GM18868 (cell line): ENCODE data around the gene CSNK1G1.
"Not testable (repeated sequence)": the region's sequence is repeated elsewhere in the genome, so short reads cannot be mapped to it uniquely, and the experiment has no call there.

Experiments
- ATAC-seq: cut with Tn5 transposase; IDR thresholded peaks from one replicate; pipeline ENCODE4 v1.9.1; 2021; ENCODE audit warnings: mild to moderate bottlenecking, moderate library complexity; ENCODE audit not compliant: unreplicated experiment

CSNK1G1 gene

DNA sequence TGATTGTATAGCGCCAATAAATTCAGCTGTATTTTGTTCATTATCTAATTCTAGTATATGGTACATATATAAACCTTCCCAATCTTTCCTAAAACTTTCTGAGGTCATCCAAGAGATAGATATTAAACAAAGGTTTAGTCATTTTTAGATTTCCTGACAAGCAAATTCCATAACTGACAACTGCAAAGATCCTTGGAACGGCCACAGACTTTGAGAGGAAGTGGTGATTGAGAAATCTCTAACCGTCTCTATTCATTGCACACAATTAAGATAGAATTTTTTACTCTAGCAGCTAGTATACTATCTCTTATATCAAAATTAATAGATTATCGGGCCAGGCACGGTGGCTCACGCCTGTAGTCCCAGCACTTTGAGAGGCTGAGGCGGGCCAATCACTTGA lies 4.7 kb downstream of the CSNK1G1 start:
- ATAC-seq, result no peak

DNA sequence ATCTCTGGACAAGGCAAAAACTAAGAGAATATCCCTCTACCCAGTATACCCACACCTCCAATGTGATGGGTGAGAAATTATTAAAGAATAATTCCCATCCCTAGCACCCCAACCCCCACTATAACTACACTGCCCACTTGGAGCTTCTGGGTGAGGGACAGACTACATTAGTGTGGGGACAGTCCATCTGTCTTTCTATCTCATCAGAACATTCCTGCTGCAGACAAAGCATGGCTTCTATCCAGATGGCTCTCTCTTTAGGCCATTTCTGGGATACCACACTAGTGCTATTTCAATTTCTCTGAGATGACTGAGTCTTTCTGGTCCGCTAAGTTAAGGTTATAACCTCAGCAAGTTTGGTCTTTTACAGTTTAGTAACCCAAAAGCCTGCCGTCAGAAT lies 6.6 kb downstream of the CSNK1G1 start:
- no peak for ATAC-seq

DNA sequence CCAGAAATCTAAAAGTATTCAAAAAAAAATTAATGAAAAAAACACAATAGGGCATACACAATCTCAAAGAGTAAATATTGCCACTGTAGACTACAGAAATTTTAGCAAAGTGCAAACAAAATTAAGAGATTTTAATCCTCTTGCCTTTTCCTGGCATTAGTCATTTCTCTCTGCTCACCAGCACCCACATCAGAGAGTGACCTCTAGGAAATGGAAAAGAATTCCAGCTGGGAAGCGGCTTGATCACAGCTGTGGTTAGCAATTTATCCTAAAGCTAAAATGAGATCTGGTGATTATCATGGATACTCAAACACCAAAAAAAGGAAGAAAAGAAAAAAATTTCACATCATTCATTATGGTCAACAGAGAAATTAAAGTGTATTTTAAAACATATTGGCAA lies 7.5 kb downstream of the CSNK1G1 start:
- ATAC-seq, result no peak

DNA sequence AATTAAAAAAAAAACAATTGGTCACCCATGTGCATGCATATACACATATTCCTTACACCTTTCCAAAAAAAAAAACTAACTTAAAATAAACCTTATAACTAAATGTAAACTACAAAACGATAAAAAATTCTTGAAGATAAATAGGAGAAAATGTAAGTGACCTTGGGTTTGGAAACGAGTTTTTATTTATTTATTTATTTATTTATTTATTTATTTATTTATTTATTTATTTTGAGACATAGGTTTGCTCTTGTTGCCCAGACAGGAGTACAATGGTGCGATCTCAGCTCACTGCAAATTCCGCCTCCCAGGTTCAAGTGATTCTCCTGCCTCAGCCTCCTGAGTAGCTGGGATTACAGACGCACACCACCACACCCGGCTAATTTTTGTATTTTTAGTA lies 9.7 kb downstream of the CSNK1G1 start:
- not testable (repeated sequence) for ATAC-seq

DNA sequence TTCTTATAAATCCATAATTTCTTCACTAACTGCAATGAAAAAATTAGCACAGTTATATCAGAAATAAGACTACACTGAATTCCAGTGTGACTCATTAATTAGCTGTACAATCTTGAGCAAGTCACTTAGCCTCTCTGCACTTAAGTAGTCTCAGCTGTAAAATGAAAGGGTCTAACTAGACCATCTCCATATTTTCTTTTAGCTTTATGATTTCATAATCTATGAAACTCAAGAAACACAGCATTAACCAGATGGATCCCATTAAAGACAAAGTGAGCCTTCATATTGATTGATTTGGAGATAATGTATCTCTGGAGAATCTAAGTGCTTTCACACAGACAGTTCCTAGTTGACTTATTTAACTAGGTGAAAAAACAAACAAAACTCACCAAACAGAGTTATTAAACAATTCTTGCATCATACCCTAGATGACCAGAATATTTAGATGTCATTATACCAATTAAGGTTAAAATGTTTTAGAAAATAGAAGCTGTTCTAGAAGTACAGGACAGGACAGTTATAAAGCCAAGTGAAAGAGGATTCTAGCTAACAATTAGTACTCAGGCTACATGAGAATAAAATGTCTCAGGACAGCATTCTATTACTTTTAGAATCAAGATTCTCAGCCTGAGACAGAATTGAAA lies 11.2 kb downstream of the CSNK1G1 start:
- ATAC-seq, result no peak

DNA sequence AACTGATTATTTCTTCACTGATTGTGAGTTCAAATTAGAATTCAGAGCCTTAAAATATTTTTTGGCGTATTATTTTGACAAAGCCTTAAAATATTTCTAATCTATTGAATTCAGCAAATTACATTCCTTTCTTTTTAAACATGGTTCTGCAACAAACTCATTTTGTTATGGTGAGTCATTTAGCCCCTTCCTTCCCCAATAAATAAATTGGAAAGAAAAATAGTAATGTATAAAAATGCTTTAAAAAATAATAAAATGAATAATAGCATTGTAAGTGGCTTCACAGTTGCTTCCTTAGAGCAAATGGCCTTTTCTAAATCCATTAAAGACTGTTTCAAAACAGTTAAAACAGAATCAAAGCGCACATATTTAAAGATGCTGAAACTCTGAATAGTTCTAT lies 12.1 kb downstream of the CSNK1G1 start:
- ATAC-seq, result no peak

DNA sequence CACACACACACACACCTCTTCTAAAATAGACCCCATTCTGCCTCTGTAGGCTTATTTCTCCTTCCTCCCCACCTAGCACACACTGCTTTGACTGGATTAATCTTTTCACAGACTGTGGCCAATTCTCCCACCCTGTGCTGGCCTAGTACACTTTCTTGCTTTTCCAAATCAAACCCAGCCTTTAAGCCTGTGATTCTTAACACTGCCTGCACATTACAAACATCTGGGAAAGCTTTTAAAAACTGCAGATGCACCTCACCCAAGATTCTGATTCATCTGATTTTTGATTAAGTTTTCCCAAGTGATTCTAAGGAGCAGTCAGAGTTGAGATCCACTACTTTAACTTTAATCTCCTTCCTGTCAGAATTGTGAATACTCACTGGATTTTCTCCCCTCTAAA lies 12.8 kb downstream of the CSNK1G1 start:
- ATAC-seq, result no peak

DNA sequence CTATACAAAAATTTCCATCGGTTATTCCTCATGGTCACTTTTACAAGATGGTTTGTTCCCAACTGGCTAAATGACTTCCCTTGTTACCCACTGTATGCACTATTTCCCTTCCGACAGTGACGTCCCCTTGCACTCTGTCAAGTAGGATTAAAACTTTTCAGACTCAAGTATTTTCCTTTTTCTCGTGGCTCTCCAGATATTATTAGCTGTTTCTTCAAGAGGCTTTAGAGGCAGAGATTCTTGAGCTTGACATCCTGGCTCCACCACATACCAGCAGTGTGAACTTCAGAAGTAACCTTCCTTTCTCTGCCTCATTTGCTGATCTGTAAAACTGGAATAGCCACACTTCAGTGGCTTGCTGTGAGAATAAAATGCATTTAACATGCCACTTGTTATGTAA lies 14.0 kb downstream of the CSNK1G1 start:
- no peak for ATAC-seq

DNA sequence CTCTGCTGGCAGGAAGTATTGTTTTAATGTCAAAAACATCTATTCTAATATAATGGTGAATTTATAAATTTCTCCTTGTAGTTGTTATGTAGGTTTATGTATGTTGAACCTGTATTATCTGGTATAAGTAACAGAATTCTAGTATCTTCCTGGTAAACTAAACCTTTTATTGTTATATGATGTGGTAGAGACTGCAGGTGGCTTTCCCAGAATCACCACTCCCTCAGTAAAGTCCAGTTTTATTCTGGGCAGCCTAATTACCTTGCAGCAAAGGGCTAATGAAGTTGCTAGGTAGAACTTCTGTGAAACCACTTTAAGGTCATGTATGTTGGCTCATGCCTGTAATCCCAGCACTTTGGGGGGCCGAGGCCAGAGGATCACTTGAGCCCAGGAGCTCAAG lies 15.6 kb downstream of the CSNK1G1 start:
- no peak for ATAC-seq

DNA sequence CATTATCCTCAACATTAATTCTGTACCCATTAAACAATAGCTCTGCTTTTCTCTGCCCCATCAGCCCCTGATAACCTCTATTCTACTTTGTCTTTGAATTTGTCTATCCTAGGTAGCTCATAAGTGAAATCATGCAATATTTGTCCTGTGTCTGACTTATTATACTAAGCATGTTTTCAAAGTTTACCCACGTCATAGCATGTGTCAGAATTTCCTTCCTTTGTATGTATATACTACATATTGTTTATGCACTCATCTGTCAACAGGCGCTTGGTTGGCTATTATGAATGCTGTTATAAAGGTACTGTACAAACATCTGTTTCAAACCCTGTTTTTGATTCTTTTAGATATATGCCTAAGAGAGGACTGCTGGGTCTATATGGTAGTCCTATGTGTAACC lies 18.2 kb downstream of the CSNK1G1 start:
- no peak for ATAC-seq

DNA sequence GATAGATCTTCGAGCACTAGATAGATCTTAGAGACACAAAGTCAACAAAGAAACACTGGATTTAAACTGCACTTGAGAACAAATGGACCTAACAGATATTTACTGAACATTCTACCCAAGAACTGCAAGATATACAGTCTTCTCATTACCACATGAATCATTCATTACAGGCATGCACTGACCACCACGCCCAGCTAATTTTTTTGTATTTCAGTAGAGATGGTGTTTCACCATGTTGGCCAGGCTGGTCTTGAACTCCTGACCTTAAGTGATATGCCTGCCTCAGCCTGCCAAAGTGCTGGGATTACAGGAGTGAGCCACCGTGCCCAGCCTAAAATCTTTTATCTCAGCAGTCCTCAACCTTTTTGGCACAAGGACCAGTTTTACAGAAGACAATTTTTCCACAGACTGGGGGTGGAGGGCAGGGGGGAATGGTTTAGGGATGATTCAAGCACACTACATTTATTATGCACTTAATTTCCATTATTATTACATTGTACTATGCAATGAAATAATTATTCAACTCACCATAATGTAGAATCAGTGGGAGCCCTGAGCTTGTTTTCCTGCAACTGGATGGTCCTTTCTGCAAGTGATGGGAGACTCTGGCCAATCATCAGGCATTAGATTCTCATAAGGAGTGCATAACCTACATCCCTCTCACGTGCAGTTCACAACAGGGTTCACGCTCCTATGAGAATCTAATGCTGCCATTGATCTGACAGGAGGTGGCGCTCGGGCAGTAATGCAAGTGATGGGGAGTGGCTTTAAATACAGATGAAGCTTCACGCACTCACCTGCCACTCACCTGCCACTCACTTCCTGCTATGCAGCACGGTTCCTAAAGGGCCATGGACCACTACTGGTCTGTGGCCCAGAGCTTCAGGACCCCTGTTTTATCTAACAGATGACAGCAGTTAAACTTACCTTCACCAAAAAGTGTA lies 21.7 kb downstream of the CSNK1G1 start:
- no peak for ATAC-seq

DNA sequence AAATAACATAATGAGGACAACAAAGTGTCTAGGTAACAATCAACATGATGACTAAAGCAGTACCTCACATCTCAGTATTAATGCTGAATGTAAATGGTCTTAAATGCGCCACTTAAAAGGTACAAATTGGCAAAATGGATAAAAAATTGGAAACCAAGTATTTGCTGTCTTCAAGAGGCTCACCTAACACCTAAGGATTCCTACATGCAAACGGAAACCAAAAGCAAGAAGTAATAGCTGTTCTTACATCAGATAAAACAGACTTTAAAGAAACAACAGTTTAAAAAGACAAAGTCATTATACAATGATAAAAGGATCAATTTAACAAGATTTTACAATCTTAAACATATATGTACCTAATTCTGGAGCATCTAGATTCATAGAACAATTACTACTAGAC lies 22.5 kb downstream of the CSNK1G1 start:
- ATAC-seq, result no peak

DNA sequence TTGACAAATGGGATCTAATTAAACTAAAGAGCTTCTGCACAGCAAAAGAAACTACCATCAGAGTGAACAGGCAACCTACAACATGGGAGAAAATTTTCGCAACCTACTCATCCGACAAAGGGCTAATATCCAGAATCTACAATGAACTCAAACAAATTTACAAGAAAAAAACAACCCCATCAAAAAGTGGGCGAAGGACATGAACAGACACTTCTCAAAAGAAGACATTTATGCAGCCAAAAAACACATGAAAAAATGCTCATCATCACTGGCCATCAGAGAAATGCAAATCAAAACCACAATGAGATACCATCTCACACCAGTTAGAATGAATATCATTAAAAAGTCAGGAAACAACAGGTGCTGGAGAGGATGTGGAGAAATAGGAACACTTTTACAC lies 24.3 kb downstream of the CSNK1G1 start:
- not testable (repeated sequence) for ATAC-seq

DNA sequence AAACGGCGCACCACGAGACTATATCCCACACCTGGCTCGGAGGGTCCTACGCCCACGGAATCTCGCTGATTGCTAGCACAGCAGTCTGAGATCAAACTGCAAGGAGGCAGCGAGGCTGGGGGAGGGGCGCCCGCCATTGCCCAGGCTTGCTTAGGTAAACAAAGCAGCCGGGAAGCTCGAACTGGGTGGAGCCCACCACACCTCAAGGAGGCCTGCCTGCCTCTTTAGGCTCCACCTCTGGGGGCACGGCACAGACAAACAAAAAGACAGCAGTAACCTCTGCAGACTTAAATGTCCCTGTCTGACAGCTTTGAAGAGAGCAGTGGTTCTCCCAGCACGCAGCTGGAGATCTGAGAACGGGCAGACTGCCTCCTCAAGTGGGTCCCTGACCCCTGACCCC lies 29.0 kb downstream of the CSNK1G1 start:
- not testable (repeated sequence) for ATAC-seq

DNA sequence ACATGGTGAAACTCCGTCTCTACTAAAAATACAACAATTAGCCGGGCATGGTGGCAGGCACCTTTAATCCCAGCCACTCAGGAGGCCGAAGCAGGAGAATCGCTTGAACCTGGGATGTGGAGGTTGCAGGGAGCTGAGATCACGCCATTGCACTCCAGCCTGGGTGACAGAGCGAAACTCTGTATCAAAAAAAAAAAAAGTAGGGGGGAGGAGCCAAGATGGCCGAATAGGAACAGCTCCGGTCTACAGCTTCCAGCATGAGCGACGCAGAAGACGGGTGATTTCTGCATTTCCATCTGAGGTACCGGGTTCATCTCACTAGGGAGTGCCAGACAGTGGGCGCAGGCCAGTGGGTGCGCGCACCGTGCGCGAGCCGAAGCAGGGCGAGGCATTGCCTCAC lies 29.5 kb downstream of the CSNK1G1 start:
- ATAC-seq, result not testable (repeated sequence)

DNA sequence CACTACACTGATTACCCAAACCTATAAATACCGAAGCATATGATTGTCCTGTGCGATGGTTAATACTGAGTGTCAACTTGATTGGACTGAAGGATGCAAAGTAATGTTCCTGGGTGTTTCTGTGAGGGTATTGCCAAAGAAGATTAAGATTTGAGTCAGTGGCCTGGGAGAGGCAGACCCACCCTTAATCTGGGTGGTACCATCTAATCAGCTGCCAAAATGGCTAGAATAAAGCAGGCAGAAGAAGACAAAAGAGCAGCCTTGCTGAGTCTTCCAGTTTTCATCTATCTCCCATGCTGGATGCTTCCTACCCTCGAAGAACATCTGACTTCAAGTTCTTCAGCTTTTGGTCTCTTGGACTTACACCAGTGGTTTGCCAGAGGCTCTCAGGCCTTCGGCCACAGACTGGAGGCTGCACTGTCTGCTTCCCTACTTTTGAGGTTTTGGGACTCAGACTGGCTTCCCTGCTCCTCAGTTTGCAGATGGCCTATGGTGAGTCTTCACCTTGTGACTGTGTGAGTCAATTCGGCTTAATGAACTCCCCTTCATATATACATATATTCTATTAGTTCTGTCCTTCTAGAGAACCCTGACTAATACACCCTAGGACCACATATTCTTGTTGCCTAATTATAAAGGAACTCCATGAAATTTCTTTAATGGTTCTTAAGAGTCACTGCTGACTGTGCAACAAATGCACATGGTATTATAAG lies 31.7 kb downstream of the CSNK1G1 start:
- ATAC-seq, result no peak

DNA sequence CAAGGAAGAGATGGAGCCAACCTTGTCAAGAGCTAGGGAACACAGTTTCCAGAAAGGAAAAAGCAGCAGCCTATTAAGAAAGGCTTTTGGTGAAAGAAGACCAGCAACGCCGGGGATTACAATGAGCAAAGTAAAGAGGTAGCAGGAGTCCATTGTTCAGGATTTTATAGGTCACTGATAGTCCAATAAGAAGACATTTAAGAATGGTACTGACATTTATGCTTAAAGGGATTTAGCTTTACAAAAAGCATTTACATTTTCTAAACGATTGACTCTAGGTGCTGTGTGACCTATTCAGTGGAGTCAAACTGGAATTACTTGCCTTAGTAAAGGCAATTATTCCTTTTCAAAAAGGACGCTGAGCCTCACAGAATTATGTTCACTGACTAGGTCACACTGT lies 40.8 kb downstream of the CSNK1G1 start:
- ATAC-seq, result no peak

DNA sequence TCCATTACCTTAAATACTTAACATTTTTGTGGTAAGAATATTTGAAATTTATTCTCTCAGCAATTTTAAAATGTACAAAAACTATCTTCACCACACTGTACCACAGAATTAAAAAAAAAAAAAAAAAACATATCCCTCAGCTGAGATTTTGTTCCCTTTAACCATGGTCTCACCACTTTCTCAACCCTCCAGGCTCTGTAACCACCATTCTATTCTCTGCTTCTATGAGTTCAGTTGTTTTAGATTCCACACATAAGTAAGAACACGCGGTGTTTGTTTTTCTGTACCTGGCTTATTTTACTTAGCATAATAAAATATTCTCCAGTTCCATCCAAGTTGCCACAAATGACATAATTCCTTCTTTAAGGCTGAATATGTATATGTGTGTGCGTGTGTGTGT lies 41.5 kb downstream of the CSNK1G1 start:
- no peak for ATAC-seq

DNA sequence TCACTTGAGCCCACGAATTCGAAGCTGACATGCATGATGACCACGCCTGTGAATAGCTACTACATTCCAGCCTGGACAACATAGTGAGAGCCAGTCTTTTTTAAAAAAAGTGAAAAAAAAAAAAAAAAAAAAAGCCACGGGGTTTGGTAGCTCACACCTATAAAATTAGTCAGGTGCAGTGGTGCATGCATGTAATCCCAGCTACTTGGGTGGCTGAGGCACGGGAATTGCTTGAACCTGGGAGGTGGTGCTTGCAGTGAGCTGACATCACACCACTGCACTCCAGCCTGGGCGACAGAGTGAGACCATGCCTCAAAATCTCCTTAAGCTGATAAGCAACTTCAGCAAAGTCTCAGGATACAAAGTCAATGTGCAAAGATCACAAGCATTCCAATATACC lies 44.4 kb downstream of the CSNK1G1 start:
- no peak for ATAC-seq

DNA sequence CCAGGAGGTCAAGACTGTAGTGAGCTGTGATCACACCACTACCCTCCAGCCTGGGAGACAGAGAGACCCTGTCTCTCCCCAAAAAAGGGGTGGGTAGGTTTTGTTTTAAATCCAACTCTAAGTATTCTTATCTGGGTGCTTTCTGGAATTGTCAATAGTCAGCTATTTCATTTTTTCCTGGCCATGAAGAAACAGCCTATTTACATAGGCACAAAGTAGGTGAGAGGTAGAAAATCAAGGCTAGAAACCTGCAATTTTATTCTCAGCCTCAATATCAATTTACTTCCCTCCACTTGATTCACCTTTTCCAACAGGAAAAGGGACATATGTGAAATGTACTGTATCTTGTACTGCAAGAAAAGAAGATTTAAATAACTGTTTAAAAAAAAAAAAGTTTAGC lies 45.9 kb downstream of the CSNK1G1 start:
- ATAC-seq, result no peak

DNA sequence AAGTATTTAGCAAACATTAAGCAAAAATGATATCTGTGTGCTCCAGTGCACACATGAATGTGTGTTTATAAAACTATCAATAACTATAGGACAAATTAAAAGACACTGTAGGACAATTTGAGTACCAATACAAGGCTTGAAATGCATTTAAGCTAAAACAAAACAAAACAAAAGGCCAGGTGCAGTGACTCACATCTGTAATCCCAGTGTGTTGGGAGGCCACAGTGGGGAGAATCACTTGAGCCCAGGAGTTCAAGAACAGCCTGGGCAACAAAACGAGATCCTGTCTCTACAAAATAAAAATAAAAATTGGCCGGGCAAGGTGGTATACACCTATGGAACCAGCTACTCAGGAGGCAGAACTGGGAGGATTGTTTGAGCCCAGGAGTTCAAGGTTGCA lies 50.7 kb downstream of the CSNK1G1 start:
- ATAC-seq, result no peak

DNA sequence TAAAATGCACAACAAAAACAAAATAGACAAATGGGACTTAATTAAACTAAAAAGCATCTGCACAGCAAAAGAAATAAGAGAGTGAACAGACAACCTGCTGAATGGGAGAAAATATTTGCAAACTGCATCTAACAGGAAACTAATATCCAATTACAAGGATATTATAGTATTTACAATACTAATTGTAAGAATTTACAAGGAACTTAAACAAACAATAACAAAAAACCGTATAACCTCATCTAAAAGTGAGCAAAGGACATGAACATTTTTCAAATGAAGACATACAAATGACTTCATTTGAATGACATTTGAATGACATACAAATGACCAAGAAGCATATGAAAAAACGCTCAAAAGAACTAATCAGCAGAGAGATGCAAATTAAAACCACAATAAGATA lies 66.4 kb downstream of the CSNK1G1 start:
- no peak for ATAC-seq
